ENCODE data around the gene GMDS. TPM values are rescaled to one million over a fixed set of nuclear protein-coding genes. Genes with fewer than 3 reads are reported as not detected.
A peak's percentile ranks its signal among the peaks of the same experiment; 100 is the strongest.

Gene GMDS
- total RNA-seq, 2 experiments from 2014 or later = 13.9 to 16.4 TPM

- Histone ChIP-seq H3K27ac (ENCODE audit: low read depth in 1 of 2, low read length in 2 of 2) (no peak overlapping the region), H3K4me3 (ENCODE audit: low read length) (no peak overlapping the region), H3K9me3 (ENCODE audit: control insufficient read depth in 1 of 2, insufficient read depth in 1 of 2, low read length in 2 of 2) (no peaks in the 10 kb centered on the region), H3K4me1 (ENCODE audit: insufficient read depth, low read length) (peaks cover 8% of the 10 kb centered on the region), H3K27me3 (ENCODE audit: control insufficient read depth in 1 of 2, insufficient read depth in 2 of 2, low read length in 2 of 2) (no peaks in the 10 kb centered on the region), H3K36me3 (ENCODE audit: insufficient read depth, low read length) (no peaks in the 10 kb centered on the region)
- ATAC-seq (ENCODE audit: poor library complexity) = no peak
- H3K27ac Mint-ChIP-seq = no peak overlapping the region
- no peaks in the 10 kb centered on the region for H3K9me3 Mint-ChIP-seq
- H3K4me3 Mint-ChIP-seq = no peak overlapping the region
- peaks cover 26% of the 10 kb centered on the region for H3K4me1 Mint-ChIP-seq (ENCODE audit: low read depth)
- ChIA-PET POLR2A (no interaction called here), CTCF (no interaction called here)
- H3K27me3 Mint-ChIP-seq = no peaks in the 10 kb centered on the region
- no peak for DNase-seq
- intact Hi-C loops (cut with DNase I, micrococcal nuclease) = no loop called here
- no peaks in the 10 kb centered on the region for H3K36me3 Mint-ChIP-seq (ENCODE audit: low read depth)
- TF ChIP-seq, protein P1, sequence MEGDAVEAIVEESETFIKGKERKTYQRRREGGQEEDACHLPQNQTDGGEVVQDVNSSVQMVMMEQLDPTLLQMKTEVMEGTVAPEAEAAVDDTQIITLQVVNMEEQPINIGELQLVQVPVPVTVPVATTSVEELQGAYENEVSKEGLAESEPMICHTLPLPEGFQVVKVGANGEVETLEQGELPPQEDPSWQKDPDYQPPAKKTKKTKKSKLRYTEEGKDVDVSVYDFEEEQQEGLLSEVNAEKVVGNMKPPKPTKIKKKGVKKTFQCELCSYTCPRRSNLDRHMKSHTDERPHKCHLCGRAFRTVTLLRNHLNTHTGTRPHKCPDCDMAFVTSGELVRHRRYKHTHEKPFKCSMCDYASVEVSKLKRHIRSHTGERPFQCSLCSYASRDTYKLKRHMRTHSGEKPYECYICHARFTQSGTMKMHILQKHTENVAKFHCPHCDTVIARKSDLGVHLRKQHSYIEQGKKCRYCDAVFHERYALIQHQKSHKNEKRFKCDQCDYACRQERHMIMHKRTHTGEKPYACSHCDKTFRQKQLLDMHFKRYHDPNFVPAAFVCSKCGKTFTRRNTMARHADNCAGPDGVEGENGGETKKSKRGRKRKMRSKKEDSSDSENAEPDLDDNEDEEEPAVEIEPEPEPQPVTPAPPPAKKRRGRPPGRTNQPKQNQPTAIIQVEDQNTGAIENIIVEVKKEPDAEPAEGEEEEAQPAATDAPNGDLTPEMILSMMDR (IDR thresholded peaks at IDR 0.05) = no peak
Measured at GRCh38 chr6:1777921-1778685, 467.3 kb downstream of the GMDS start.

DNA sequence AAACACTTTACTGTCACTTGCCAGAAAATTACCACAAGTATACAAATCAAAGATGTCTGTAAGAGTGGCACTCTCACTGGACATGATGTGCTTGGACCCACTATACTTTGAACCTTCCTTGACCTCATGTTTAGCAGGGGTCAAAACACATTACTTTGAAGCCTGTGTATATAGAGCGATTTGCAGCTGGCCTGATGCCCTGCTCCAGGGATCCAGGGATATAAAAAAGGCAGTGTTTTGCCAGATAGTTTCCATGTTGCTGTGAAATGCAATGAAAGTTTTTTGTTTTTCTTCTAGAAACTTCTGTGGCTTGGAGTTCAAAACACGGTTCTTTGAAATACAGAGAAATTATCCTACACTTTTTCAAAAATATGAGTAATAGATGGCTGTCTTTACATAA, 470.0 kb downstream of the GMDS start:
- Mint-ChIP-seq H3K9me3 (no peaks in the 10 kb centered on the region), H3K36me3 (ENCODE audit: low read depth) (no peaks in the 10 kb centered on the region), H3K27ac (no peak overlapping the region), H3K4me1 (ENCODE audit: low read depth) (peaks cover 52% of the 10 kb centered on the region), H3K4me3 (no peak overlapping the region), H3K27me3 (no peaks in the 10 kb centered on the region)
- Histone ChIP-seq H3K4me3 (ENCODE audit: low read length) (no peak overlapping the region), H3K4me1 (ENCODE audit: insufficient read depth, low read length) (peaks cover 13% of the 10 kb centered on the region), H3K36me3 (ENCODE audit: insufficient read depth, low read length) (no peaks in the 10 kb centered on the region), H3K27me3 (ENCODE audit: control insufficient read depth in 1 of 2, insufficient read depth in 2 of 2, low read length in 2 of 2) (no peaks in the 10 kb centered on the region), H3K9me3 (ENCODE audit: control insufficient read depth in 1 of 2, insufficient read depth in 1 of 2, low read length in 2 of 2) (no peaks in the 10 kb centered on the region), H3K27ac (ENCODE audit: low read depth in 1 of 2, low read length in 2 of 2) (no peak overlapping the region)
- DNase-seq = no peak
- intact Hi-C loops (cut with DNase I, micrococcal nuclease) = no loop called here
- POLR2A ChIA-PET = no interaction called here
- CTCF ChIA-PET = no interaction called here
- no peak for ATAC-seq (ENCODE audit: poor library complexity)
- TF ChIP-seq, protein P1 (IDR thresholded peaks at IDR 0.05) = no peak

DNA sequence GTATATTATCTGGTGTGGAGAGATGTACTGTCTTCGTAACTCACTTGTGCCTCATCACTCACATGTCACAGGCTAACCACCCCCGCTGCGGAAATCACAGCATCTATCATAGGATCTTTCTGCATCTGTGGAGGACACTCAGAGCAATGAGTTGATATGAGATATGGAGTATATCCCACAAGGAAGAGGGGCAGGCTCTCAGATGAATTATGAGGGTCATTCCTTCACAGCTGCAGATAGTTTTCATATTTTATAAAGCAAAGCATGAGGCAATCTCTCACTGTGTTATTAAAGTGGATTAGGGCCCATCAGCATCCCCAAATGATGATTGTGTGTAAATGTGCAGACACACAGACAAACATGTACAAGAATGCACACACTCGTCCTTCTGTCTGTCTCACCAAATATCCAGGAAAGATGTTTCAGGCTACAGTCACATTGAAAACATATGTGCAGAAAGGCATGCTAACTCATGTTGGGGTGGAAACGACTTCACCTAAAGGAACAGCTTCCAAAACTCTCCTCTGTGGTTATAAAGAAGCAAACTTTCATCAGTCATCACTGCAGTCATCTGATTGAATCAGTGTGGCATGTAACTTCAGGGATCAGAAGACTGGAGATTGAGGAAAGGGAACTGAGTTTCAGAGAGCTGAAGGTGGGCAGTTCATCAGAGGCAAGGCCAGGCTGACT, 471.0 kb downstream of the GMDS start:
- ChIA-PET CTCF (no interaction called here), POLR2A (interaction anchor here (0.6 kb wide), 1 partner anchor 449 kb away, joined by 3 read pairs; no protein-coding TSS in a partner anchor)
- no peaks in the 10 kb centered on the region for H3K27me3 ChIP-seq (ENCODE audit: control insufficient read depth in 1 of 2, insufficient read depth in 2 of 2, low read length in 2 of 2)
- Mint-ChIP-seq H3K4me3 (no peak overlapping the region), H3K27ac (peak overlapping the region; percentile 74), H3K9me3 (no peaks in the 10 kb centered on the region), H3K4me1 (ENCODE audit: low read depth) (peaks cover 59% of the 10 kb centered on the region), H3K27me3 (no peaks in the 10 kb centered on the region), H3K36me3 (ENCODE audit: low read depth) (no peaks in the 10 kb centered on the region)
- TF ChIP-seq, protein P1 (IDR thresholded peaks at IDR 0.05) = no peak
- no peaks in the 10 kb centered on the region for H3K9me3 ChIP-seq (ENCODE audit: control insufficient read depth in 1 of 2, insufficient read depth in 1 of 2, low read length in 2 of 2)
- DNase-seq (no peak), ATAC-seq (ENCODE audit: poor library complexity) (no peak)
- intact Hi-C loops (cut with DNase I, micrococcal nuclease) = no loop called here
- no peak overlapping the region for H3K4me3 ChIP-seq (ENCODE audit: low read length)
- H3K4me1 ChIP-seq (ENCODE audit: insufficient read depth, low read length) = peaks cover 22% of the 10 kb centered on the region
- no peak overlapping the region for H3K27ac ChIP-seq (ENCODE audit: low read depth in 1 of 2, low read length in 2 of 2)
- no peaks in the 10 kb centered on the region for H3K36me3 ChIP-seq (ENCODE audit: insufficient read depth, low read length)

Data from CD4-positive, alpha-beta T cell (primary cell).